WI38 (cell line): ENCODE data around the gene FAM83D.
"Not testable (repeated sequence)": the region's sequence is repeated elsewhere in the genome, so short reads cannot be mapped to it uniquely, and the experiment has no call there.

Experiments used
- H3K4me3 ChIP-seq: 2 replicates; pipeline ENCODE4 v1.5.1; 2011; ENCODE audit warnings: low read depth, mild to moderate bottlenecking, control low read depth, low read length
- CTCF ChIP-seq: IDR thresholded peaks from 2 replicates; pipeline ENCODE4 v1.5.1; 2012; ENCODE audit warnings: low read depth, mild to moderate bottlenecking, control low read depth, low read length

The FAM83D gene

DNA sequence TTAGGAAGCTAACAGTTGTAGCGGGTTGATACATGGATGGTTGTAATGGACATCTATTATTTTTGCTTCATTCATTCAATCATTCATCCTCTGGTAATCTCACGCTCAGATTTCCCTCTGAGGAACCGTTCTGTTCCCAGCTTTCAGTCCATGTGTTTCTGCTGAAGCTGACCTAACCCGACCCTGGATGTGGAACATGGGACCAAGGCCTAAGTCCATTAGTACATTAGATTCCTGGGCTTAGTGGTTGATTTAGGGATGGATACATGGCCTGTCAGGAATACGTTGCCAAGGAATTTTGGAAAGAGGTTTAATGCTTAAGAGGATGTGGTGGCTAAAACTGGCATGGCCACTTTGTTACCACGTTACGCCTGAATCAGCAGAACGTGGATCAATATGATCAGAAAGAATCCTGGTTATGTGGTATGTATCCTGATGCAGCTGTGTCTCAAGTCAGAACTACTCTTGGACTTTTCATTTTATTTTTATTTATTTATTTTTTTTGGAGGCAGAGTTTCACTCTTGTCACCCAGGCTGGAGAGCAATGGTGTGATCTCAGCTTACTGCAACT lies 31.8 kb downstream of the FAM83D start:
- no peak for TF ChIP-seq CTCF
- H3K4me3 ChIP-seq: no peak overlapping the region

- not testable (repeated sequence) for H3K4me3 ChIP-seq
These were observed 34.0 kb downstream of the FAM83D start for GRCh38 chr20:38960187-38960687.

DNA sequence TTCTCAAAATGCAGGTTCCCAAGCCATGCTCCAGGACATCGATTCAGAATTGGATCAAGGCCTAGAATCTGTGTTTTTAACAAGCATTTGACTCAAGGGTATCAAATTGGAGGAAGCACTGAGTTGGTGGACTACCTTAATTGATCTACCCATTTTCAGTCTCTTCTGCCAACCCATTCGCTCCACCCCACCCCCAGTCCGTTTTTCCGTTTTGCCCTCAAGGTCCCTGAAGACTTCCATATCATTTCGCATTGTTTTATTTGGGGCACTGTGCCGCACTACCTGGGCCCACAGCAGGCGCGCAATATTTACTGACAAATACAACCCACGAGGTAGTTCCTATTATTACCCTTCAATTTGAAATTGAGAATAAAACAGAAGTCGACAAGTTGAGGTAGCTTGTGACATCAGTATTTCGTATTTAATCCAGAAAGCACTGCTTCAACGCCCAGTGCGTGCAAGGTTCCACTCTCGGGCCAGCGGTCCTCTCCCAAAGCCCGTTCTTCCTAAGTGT lies 35.4 kb downstream of the FAM83D start:
- no peak for TF ChIP-seq CTCF
- H3K4me3 ChIP-seq: peak overlapping the region; percentile 96

- TF ChIP-seq CTCF: no peak
- peak within 1 kb of the TSS; percentile 96 for H3K4me3 ChIP-seq
These were observed 36.1 kb downstream of the FAM83D start, which contains the start of gene DHX35 for GRCh38 chr20:38962044-38962927. Gene DHX35 (plus strand): TSS chr20:38962344. CDS start chr20:38962368, 24 bp downstream.

DNA sequence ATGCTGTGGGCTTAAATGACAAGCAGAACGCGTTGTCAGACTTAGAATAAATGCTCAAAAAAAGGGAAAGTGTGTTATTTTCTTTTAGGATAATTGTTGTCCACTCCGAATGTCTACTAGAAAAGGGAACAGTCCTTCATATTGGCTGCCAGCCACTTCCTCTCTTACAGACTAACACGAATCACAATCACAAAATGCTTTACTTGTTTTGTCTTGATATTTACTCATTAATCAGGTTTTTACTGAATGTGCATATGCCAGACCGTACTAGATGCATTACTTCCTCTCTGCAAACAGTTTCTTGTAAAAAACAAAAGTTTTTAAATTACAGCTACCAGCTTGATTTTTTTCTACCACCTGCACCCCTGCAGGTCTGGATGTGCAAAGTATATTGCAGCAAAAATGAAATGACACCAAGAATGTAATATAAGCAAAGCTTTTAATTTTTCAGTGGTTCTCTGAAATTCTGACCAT lies 36.7 kb downstream of the FAM83D start:
- TF ChIP-seq CTCF: no peak
- H3K4me3 ChIP-seq: peak overlapping the region; percentile 96

- no peak for TF ChIP-seq CTCF
- no peak overlapping the region for H3K4me3 ChIP-seq
These were observed 37.5 kb downstream of the FAM83D start for GRCh38 chr20:38963745-38964144.

DNA sequence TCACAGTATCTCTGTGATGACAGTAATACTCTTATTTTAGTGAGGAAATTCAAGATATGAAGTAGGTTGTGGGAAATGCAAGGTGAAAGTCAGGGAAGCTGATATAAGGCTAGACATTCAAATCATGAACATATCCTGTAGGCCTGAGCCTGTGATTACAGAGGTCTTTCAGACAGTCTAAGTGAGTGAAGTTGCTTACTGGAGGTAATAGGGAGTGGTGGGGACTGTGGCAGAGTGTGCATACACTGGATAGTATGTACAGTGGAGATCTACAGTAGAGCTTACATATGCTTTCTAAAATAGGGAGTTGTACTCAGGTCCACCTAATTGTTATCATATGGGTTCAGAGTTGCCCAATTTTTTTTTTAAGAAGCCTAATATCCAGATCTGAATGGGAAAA lies 39.0 kb downstream of the FAM83D start:
- no peak overlapping the region for H3K4me3 ChIP-seq
- TF ChIP-seq CTCF: no peak
